ENCODE results near the gene COPG1. TPM values are rescaled to one million over a fixed set of nuclear protein-coding genes. Genes with fewer than 3 reads are reported as not detected.

The COPG1 gene, protein sequence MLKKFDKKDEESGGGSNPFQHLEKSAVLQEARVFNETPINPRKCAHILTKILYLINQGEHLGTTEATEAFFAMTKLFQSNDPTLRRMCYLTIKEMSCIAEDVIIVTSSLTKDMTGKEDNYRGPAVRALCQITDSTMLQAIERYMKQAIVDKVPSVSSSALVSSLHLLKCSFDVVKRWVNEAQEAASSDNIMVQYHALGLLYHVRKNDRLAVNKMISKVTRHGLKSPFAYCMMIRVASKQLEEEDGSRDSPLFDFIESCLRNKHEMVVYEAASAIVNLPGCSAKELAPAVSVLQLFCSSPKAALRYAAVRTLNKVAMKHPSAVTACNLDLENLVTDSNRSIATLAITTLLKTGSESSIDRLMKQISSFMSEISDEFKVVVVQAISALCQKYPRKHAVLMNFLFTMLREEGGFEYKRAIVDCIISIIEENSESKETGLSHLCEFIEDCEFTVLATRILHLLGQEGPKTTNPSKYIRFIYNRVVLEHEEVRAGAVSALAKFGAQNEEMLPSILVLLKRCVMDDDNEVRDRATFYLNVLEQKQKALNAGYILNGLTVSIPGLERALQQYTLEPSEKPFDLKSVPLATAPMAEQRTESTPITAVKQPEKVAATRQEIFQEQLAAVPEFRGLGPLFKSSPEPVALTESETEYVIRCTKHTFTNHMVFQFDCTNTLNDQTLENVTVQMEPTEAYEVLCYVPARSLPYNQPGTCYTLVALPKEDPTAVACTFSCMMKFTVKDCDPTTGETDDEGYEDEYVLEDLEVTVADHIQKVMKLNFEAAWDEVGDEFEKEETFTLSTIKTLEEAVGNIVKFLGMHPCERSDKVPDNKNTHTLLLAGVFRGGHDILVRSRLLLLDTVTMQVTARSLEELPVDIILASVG
- 100 to 1,000 TPM in 3 of 4 donors, 10 to 100 TPM in 1; 64.7 to 149 (median 116) TPM for total RNA-seq

DNA sequence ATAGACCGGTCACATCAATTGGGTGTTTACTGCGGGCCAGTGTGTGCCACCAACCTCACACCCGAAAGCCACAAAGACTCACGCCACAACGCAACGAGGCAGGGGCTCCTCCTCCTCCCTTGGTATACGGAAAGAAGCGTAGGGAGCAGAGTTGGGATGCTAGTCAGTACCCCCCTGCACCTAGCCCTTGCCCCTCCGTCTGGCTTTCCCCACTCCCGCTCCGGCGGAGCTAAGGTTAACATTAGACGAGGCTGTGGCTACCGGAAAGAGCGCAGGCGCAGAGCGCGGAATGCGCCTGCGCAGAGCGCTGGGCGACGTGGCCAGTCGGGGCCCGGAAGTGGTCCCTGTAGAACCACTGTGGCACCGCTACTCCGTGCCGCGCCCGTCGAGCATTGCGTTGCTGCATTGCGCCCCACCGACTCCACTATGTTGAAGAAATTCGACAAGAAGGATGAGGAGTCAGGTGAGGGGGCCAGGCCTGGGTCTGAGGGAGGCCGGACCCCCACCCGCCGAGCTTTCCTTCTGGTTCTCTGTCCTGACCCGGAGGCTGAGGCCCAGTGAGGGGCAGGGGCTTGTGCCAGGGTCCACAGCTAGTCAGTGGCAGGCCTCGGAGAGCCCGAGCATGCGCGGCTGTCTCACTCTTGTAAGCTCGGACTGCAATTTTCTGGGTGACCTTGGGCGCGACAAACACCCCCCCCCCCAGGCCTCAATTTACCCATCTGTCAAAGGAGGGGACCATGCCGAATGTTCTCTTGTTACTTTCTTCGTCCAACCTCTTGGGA is at the start of gene COPG1:
Gene COPG1, plus strand, starts transcription at position 323 of the 782 bp plus-strand sequence. Its CDS starts 104 bp downstream, at position 427.
- peak; percentile 91 for DNase-seq
- no peaks in the 10 kb centered on the region for H3K9me3 ChIP-seq
- in situ Hi-C loops (cut with MboI; ENCODE audit: low pct_ligation_motif_present in 1 of 4, low pct_unique_long_range_greater_than_20kb in 1 of 4, low sequenced_read_pairs in 3 of 4) (loop anchor here in 2 of 4 donors (5.0 to 10.0 kb wide), 4 partner anchors 82 to 275 kb away; no protein-coding TSS in a partner anchor), intact Hi-C loops (cut with DNase I; ENCODE audit: low total_unique reads) (loop anchor here (10.0 kb wide), 1 partner anchor 195 kb away; no protein-coding TSS in a partner anchor)
- peak within 1 kb of the TSS; percentile 86 to 94 (median 93) for H3K27ac ChIP-seq
- H3K4me3 ChIP-seq = peak within 1 kb of the TSS; percentile 92 to 98 (median 94)
- WGBS, 2 donors (ENCODE audit: low coverage in 1 of 2) = 1% methylated on average over 37 of the region's 48 CpGs; no CpG with 5 or more reads in 1 of the 2 donors
- H3K27me3 ChIP-seq = no peaks in the 10 kb centered on the region
- TF ChIP-seq, protein P1, sequence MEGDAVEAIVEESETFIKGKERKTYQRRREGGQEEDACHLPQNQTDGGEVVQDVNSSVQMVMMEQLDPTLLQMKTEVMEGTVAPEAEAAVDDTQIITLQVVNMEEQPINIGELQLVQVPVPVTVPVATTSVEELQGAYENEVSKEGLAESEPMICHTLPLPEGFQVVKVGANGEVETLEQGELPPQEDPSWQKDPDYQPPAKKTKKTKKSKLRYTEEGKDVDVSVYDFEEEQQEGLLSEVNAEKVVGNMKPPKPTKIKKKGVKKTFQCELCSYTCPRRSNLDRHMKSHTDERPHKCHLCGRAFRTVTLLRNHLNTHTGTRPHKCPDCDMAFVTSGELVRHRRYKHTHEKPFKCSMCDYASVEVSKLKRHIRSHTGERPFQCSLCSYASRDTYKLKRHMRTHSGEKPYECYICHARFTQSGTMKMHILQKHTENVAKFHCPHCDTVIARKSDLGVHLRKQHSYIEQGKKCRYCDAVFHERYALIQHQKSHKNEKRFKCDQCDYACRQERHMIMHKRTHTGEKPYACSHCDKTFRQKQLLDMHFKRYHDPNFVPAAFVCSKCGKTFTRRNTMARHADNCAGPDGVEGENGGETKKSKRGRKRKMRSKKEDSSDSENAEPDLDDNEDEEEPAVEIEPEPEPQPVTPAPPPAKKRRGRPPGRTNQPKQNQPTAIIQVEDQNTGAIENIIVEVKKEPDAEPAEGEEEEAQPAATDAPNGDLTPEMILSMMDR (IDR thresholded peaks at IDR 0.05) = no peak
- TF ChIP-seq POLR2A (IDR thresholded peaks at IDR 0.05) = peak; percentile 97
- peak; percentile 97 to 99 (median 98) for TF ChIP-seq POLR2AphosphoS5 (IDR thresholded peaks at IDR 0.05)
- TF ChIP-seq EP300 (IDR thresholded peaks at IDR 0.05; ENCODE audit: low read depth) = no peak
- H3K4me1 ChIP-seq = peaks cover 19 to 37% (median 26%) of the 10 kb centered on the region in 4 donors
- H3K36me3 ChIP-seq = peaks cover 0 to 26% (median 8%) of the 10 kb centered on the region in 4 donors

DNA sequence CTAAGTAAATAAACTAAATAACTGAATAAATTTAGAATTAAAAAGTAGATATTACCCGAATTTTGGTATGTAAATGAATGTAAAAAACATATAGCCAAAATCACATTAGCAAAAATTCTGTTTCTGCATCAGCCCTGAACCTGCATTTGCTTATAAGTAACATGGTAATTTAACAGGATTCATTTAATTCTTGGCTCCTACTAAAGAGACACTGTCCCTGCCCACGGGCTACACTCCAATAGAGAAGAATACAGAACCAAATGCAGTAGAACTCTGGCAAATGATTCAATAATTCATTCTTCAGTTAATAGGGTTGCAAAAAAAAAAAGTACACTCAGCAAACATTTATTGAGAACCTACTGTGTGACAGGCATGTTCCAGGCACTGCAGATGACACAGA is 44.9 kb upstream of the COPG1 start:
- H3K27me3 ChIP-seq = no peaks in the 10 kb centered on the region
- 86% methylated on average over 2 of the region's 2 CpGs for WGBS, 2 donors (ENCODE audit: low coverage in 1 of 2)
- TF ChIP-seq POLR2AphosphoS5 (IDR thresholded peaks at IDR 0.05) (no peak), POLR2A (IDR thresholded peaks at IDR 0.05) (no peak), EP300 (IDR thresholded peaks at IDR 0.05; ENCODE audit: low read depth) (no peak)
- TF ChIP-seq, protein P1 (IDR thresholded peaks at IDR 0.05) = no peak
- no peaks in the 10 kb centered on the region for H3K36me3 ChIP-seq
- in situ Hi-C loops (cut with MboI; ENCODE audit: low pct_ligation_motif_present in 1 of 4, low pct_unique_long_range_greater_than_20kb in 1 of 4, low sequenced_read_pairs in 3 of 4) = no loop called here
- no peak for DNase-seq
- intact Hi-C loops (cut with DNase I; ENCODE audit: low total_unique reads) = no loop called here
- H3K4me3 ChIP-seq = no peak overlapping the region
- H3K27ac ChIP-seq = no peak overlapping the region
- peaks cover 0 to 10% (median 2%) of the 10 kb centered on the region in 4 donors for H3K4me1 ChIP-seq
- H3K9me3 ChIP-seq = no peaks in the 10 kb centered on the region

DNA sequence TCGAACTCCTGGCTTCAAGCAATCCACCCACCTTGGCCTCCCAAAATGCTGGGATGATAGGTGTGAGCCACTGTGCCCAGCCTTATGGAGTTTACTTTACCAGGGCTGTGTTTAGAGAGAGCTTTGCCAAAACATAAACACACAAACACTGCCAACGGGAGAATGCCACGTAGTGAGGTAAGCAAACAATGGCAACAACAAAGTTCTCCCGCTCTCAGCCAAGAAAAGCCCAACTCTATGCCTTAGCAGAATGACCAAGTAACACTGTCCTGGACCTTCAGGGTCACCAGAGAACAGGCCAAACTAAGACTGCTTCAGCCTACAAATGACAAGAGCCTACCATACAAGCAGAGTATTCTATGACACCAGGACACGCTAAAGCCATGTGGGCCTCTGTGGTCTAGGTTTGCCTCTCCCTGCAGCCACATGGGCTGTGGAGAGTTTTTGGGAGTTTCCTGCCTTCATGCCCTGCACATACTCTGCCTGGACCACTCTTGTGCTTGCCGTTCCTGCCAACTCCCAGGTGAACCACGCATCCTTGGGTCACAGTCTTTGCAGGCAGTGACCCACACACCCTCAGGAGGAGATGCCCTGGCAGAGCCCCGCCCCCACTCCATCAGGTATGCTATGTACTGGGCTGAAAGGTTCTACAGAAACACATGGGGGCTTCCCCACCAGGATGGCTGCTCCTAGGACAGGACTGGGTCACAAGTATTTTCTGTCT is 44.1 kb upstream of the COPG1 start:
- WGBS, 2 donors (ENCODE audit: low coverage in 1 of 2) = 83 to 89% methylated on average over 4 to 8 of the region's 8 CpGs
- Histone ChIP-seq H3K4me1 (peaks cover 0 to 10% (median 2%) of the 10 kb centered on the region in 4 donors), H3K4me3 (no peak overlapping the region), H3K9me3 (no peaks in the 10 kb centered on the region), H3K27me3 (no peaks in the 10 kb centered on the region), H3K27ac (no peak overlapping the region), H3K36me3 (no peaks in the 10 kb centered on the region)
- in situ Hi-C loops (cut with MboI; ENCODE audit: low pct_ligation_motif_present in 1 of 4, low pct_unique_long_range_greater_than_20kb in 1 of 4, low sequenced_read_pairs in 3 of 4) = no loop called here
- intact Hi-C loops (cut with DNase I; ENCODE audit: low total_unique reads) = no loop called here
- TF ChIP-seq, protein P1 (IDR thresholded peaks at IDR 0.05) = no peak
- TF ChIP-seq POLR2A (IDR thresholded peaks at IDR 0.05) (no peak), EP300 (IDR thresholded peaks at IDR 0.05; ENCODE audit: low read depth) (no peak)
- no peak for DNase-seq
